Liver (tissue), 9 donors: ENCODE results near the gene PREB. TPM values are rescaled to one million over a fixed set of nuclear protein-coding genes. Genes with fewer than 3 reads are reported as not detected.
A peak's percentile ranks its signal among the peaks of the same experiment; 100 is the strongest.

Experiments
- DNase-seq: peaks from one replicate; pipeline ENCODE4 v3.0.0-alpha.2; 2017; ENCODE audit warnings: low spot score
- H3K27ac ChIP-seq, 2 donors: one replicate each; pipeline ENCODE4 v1.7.0; 2013; ENCODE audit warnings: inconsistent platforms in 2 of 2, low read length in 2 of 2, control low read depth in 1 of 2, low read depth in 1 of 2, mild to moderate bottlenecking in 1 of 2
- H3K27me3 ChIP-seq, 4 donors: one replicate each; pipeline versions ENCODE4 v1.6.1 to v1.7.0; 2013; ENCODE audit warnings: low read length in 3 of 4, inconsistent platforms in 1 of 4, mild to moderate bottlenecking in 1 of 4, moderate library complexity in 1 of 4; ENCODE audit not compliant: control insufficient read depth in 4 of 4, insufficient read depth in 4 of 4
- H3K36me3 ChIP-seq, 4 donors: one replicate each; pipeline versions ENCODE4 v1.6.1 to v1.7.0; 2013; ENCODE audit warnings: low read length in 3 of 4, mild to moderate bottlenecking in 3 of 4, low read depth in 1 of 4, moderate library complexity in 1 of 4; ENCODE audit not compliant: control insufficient read depth in 4 of 4, insufficient read depth in 3 of 4
- H3K4me1 ChIP-seq, 4 donors: one replicate each; pipeline versions ENCODE4 v1.6.1 to v1.7.0; 2013; ENCODE audit warnings: low read length in 3 of 4, mild to moderate bottlenecking in 3 of 4, moderate library complexity in 1 of 4; ENCODE audit not compliant: control insufficient read depth in 4 of 4, insufficient read depth in 4 of 4
- H3K4me3 ChIP-seq, 3 donors: one replicate each; pipeline versions ENCODE4 v1.6.1 to v1.7.0; 2013; ENCODE audit warnings: low read length in 3 of 3, control low read depth in 1 of 3, low read depth in 1 of 3, mild to moderate bottlenecking in 1 of 3
- H3K9ac ChIP-seq, 2 donors: one replicate each; pipeline ENCODE4 v1.7.0; 2013; ENCODE audit warnings: low read length in 2 of 2, mild to moderate bottlenecking in 2 of 2, moderate library complexity in 2 of 2, control low read depth in 1 of 2, low read depth in 1 of 2
- H3K9me3 ChIP-seq, 4 donors: one replicate each; pipeline versions ENCODE4 v1.6.1 to v1.7.0; 2013; ENCODE audit warnings: low read length in 3 of 4; ENCODE audit not compliant: control insufficient read depth in 4 of 4
- ATF3 ChIP-seq: IDR thresholded peaks from 2 replicates; pipeline ENCODE4 v1.6.1; 2016; ENCODE audit warnings: antibody characterized with exemption
- CTCF ChIP-seq: fragments of 150-350 bp; IDR thresholded peaks from 2 replicates; pipeline ENCODE4 v1.5.1; 2017; ENCODE audit warnings: improper control_type of control experiment, low read depth, low read length; ENCODE audit not compliant: missing input control
- EGR1 ChIP-seq, 2 donors: IDR thresholded peaks; 2 replicates each; pipeline ENCODE4 v1.6.1; 2016 to 2018; ENCODE audit warnings: antibody characterized with exemption in 2 of 2, low read depth in 2 of 2
- FOXA1 ChIP-seq: IDR thresholded peaks from 2 replicates; pipeline ENCODE4 v1.6.1; 2016; ENCODE audit warnings: antibody characterized with exemption
- FOXA2 ChIP-seq: IDR thresholded peaks from 2 replicates; pipeline ENCODE4 v1.6.1; 2016; ENCODE audit warnings: antibody characterized with exemption
- GABPA ChIP-seq, 2 donors: IDR thresholded peaks in 1 of 2; conservative IDR thresholded peaks in 1 of 2; 2 replicates each; pipeline ENCODE4 v1.6.1; 2016; ENCODE audit warnings: antibody characterized with exemption in 2 of 2, mild to moderate bottlenecking in 1 of 2, moderate library complexity in 1 of 2
- HNF4A ChIP-seq, 2 donors: conservative IDR thresholded peaks; 2 replicates each; pipeline ENCODE4 v1.6.1; 2016; ENCODE audit warnings: antibody characterized with exemption in 2 of 2, mild to moderate bottlenecking in 2 of 2
- HNF4G ChIP-seq: IDR thresholded peaks from 2 replicates; pipeline ENCODE4 v1.6.1; 2016; ENCODE audit warnings: antibody characterized with exemption
- JUND ChIP-seq, 2 donors: IDR thresholded peaks; 2 replicates each; pipeline ENCODE4 v1.6.1; 2016; ENCODE audit warnings: antibody characterized with exemption in 2 of 2
- MAX ChIP-seq: IDR thresholded peaks from 2 replicates; pipeline ENCODE4 v1.6.1; 2016; ENCODE audit warnings: antibody characterized with exemption
- NR2F2 ChIP-seq: IDR thresholded peaks from 2 replicates; pipeline ENCODE4 v1.6.1; 2016; ENCODE audit warnings: antibody characterized with exemption
- RAD21 ChIP-seq, 2 donors: IDR thresholded peaks; 2 replicates each; pipeline ENCODE4 v1.6.1; 2016; ENCODE audit warnings: antibody characterized with exemption in 2 of 2, mild to moderate bottlenecking in 2 of 2
- REST ChIP-seq: IDR thresholded peaks from 2 replicates; pipeline ENCODE4 v1.6.1; 2016; ENCODE audit warnings: antibody characterized with exemption, mild to moderate bottlenecking
- SP1 ChIP-seq: IDR thresholded peaks from 2 replicates; pipeline ENCODE4 v1.6.1; 2018; ENCODE audit warnings: antibody characterized with exemption, mild to moderate bottlenecking
- TAF1 ChIP-seq: conservative IDR thresholded peaks from 2 replicates; pipeline ENCODE4 v1.6.1; 2016; ENCODE audit warnings: antibody characterized with exemption, mild to moderate bottlenecking
- YY1 ChIP-seq: IDR thresholded peaks from 2 replicates; pipeline ENCODE4 v1.6.1; 2016; ENCODE audit warnings: antibody characterized with exemption, mild to moderate bottlenecking
- ZBTB33 ChIP-seq: IDR thresholded peaks from 2 replicates; pipeline ENCODE4 v1.6.1; 2016; ENCODE audit warnings: antibody characterized with exemption
- WGBS: extraction: QIAGEN DNeasy Blood & Tissue Kit; methylation state at CpG from one replicate; pipeline ENCODE4 v1.1.7; 2013; 5-methylcytosine and 5-hydroxymethylcytosine counted together
- polyA plus RNA-seq, 2 donors: library from polyadenylated mRNA; stranded (reverse) in 1 of 2; unstranded in 1 of 2; fragments of 200-250 nt in 1 of 2; fragments of >200 nt in 1 of 2; fragmentation: Nextera tagmentation in 1 of 2; extraction: Ambion mirVana in 1 of 2; gene quantifications; one replicate each; pipeline versions ENCODE4 v1.2.1 to v1.2.3, GENCODE V29; 2013 to 2015
- total RNA-seq, 2 donors: library from RNA; depleted of rRNA; stranded (reverse); fragments of >200 nt; gene quantifications; one replicate each; pipeline ENCODE4 v1.2.3, GENCODE V29; 2014
- donor health status: healthy.
- donor health status: healthy.
- donor health status: healthy.
- donor health status: healthy.
- donor health status: healthy.

The PREB gene
- total and polyA plus RNA-seq, 4 donors = 21.5 to 98.4 (median 60.9) TPM

- 91% methylated on average over 6 of the region's 6 CpGs for WGBS
- Histone ChIP-seq H3K27me3 (no peaks in the 10 kb centered on the region), H3K9me3 (no peaks in the 10 kb centered on the region), H3K27ac (no peak overlapping the region), H3K9ac (no peak overlapping the region), H3K36me3 (no peaks in the 10 kb centered on the region), H3K4me1 (peaks cover 0 to 21% (median 13%) of the 10 kb centered on the region in 4 donors), H3K4me3 (no peak overlapping the region)
- DNase-seq = no peak
- no peak for TF ChIP-seq FOXA2
- TF ChIP-seq RAD21 (IDR thresholded peaks at IDR 0.05) = no peak
- no peak for TF ChIP-seq REST
- TF ChIP-seq ZBTB33 = no peak
- no peak for TF ChIP-seq MAX
- TF ChIP-seq HNF4G = no peak
- TF ChIP-seq EGR1 (IDR thresholded peaks at IDR 0.05; ENCODE audit: low read depth in 2 of 2) = no peak
- TF ChIP-seq YY1 = no peak
- TF ChIP-seq ATF3 = no peak
- no peak for TF ChIP-seq JUND (IDR thresholded peaks at IDR 0.05)
- TF ChIP-seq NR2F2 = no peak
- TF ChIP-seq CTCF = no peak
- no peak for TF ChIP-seq FOXA1
Measured at GRCh38 chr2:27174638-27175037, 40.2 kb upstream of the PREB start.

- WGBS = 49% methylated on average over 8 of the region's 8 CpGs
- H3K9me3 ChIP-seq = no peaks in the 10 kb centered on the region
- H3K27ac ChIP-seq = peak overlapping the region; percentile 49 to 51
- H3K9ac ChIP-seq = no peak overlapping the region
- peaks cover 0 to 13% (median 6%) of the 10 kb centered on the region in 4 donors for H3K4me1 ChIP-seq
- H3K36me3 ChIP-seq = no peaks in the 10 kb centered on the region
- no peaks in the 10 kb centered on the region for H3K27me3 ChIP-seq
- DNase-seq = no peak
- no peak overlapping the region for H3K4me3 ChIP-seq
- TF ChIP-seq JUND (IDR thresholded peaks at IDR 0.05) (peak; percentile 81 to 88), YY1 (peak; percentile 71), RAD21 (IDR thresholded peaks at IDR 0.05) (peak; percentile 32 to 43), GABPA (IDR thresholded peaks at IDR 0.05 in 1 of 2, conservative IDR thresholded peaks at IDR 0.05 in 1 of 2) (no peak), REST (peak; percentile 64), TAF1 (no peak), FOXA2 (peak; percentile 98), HNF4A (conservative IDR thresholded peaks at IDR 0.05) (peak; percentile 45 to 76), NR2F2 (peak; percentile 37), FOXA1 (peak; percentile 93), HNF4G (no peak), SP1 (peak; percentile 67), CTCF (no peak)
Measured at GRCh38 chr2:27171351-27171848, 37.0 kb upstream of the PREB start.
